Measurements from ENCODE around the gene FSTL4.

DNA sequence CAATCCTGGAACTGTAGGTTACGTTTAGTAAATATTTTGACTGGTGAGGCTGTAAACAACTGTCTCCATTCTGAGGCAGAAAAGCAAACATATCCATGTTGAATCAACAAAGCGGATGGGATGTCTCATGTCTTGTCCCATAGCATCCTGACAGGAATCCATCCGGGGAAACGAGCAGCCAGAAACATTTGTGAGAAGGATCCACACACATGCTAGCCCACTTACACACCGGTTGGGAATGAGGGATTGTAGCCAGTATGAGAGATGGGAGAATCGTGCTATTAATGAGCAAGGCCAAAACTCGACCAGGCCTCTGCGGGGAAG lies 117.5 kb downstream of the FSTL4 start:
- TF ChIP-seq POLR2A (IDR thresholded peaks at IDR 0.05): no peak
- TF ChIP-seq CTCF (IDR thresholded peaks at IDR 0.05): no peak

Measured in body of pancreas (tissue), 4 donors.